HCT116 (cell line): ENCODE measurements around the gene FUT6. TPM values are rescaled to one million over a fixed set of nuclear protein-coding genes. Genes with fewer than 3 reads are reported as not detected.

Experiments
- ATAC-seq: fragments of 200-7000 bp; cut with Tn5 transposase; 2 replicates; pipeline ENCODE4 v1.9.1; 2020; ENCODE audit warnings: mild to moderate bottlenecking, moderate library complexity
- BruUV-seq: library from RNA; stranded (reverse); fragments of 400-500 nt; replicated peaks from 2 replicates; lab custom pipeline; 2021; lab: Mats Ljungman, UMichigan
- CTCF ChIA-PET: fragments of 300-600 bp; sonication (Branson Sonifier 250); formaldehyde crosslinking; loops from one replicate; lab custom pipeline; 2021; ENCODE audit warnings: antibody characterized with exemption; lab: Charles Lee
- POLR2A ChIA-PET: fragments of 300-600, 350-600 bp; sonication (Branson Sonifier 250); formaldehyde crosslinking; loops from one replicate; lab custom pipeline; 2021; ENCODE audit warnings: antibody characterized with exemption; lab: Charles Lee
- RAD21 ChIA-PET, 2 experiments: fragments of 300-600 bp; sonication (Branson Sonifier 250); formaldehyde crosslinking; loops; one replicate each; lab custom pipeline; 2023; ENCODE audit warnings: low total read pairs in 2 of 2; ENCODE audit not compliant: uncharacterized antibody in 2 of 2, unreplicated experiment in 2 of 2, low non-redundant PET in 1 of 2; lab: Charles Lee
- DNase-seq: peaks from one replicate; pipeline ENCODE4 v3.0.0-alpha.2; 2010; ENCODE audit warnings: low read depth, low spot score
- H2AFZ ChIP-seq: fragments of 200-600 bp; shearing (Covaris generic), sonication (generic); 2 replicates; pipeline ENCODE4 v1.6.1; 2017; ENCODE audit warnings: low read depth, mixed run types, mixed read lengths, antibody characterized with exemption, low read length; ENCODE audit not compliant: poor library complexity, severe bottlenecking
- H3K27ac ChIP-seq: 2 replicates; pipeline ENCODE4 v1.5.1; 2012; ENCODE audit warnings: low read depth, low read length
- H3K27me3 ChIP-seq: fragments of 200-600 bp; sonication (generic); 2 replicates; pipeline ENCODE4 v1.6.1; 2016; ENCODE audit warnings: mixed run types, low read length, mixed read lengths; ENCODE audit not compliant: insufficient read depth
- H3K36me3 ChIP-seq, 2 experiments: fragments of 200-500 bp in 1 of 2; fragments of 200-600 bp in 1 of 2; sonication (Bioruptor generic) in 1 of 2; sonication (generic) in 1 of 2; 2 replicates each; pipeline versions ENCODE4 v1.5.1 to v1.6.1; 2014 to 2016; ENCODE audit warnings: low read length in 2 of 2, inconsistent platforms in 1 of 2, mixed read lengths in 1 of 2, mixed run types in 1 of 2; ENCODE audit not compliant: insufficient read depth in 2 of 2, control insufficient read depth in 1 of 2
- H3K4me1 ChIP-seq, 2 experiments: fragments of 200-600 bp in 1 of 2; sonication (generic) in 1 of 2; 2 replicates each; pipeline versions ENCODE4 v1.5.1 to v1.6.1; 2012 to 2017; ENCODE audit warnings: low read length in 2 of 2, inconsistent platforms in 1 of 2, mild to moderate bottlenecking in 1 of 2, mixed read lengths in 1 of 2, mixed run types in 1 of 2, moderate library complexity in 1 of 2; ENCODE audit not compliant: insufficient read depth in 2 of 2, control insufficient read depth in 1 of 2
- H3K4me2 ChIP-seq: fragments of 200-600 bp; sonication (generic); 2 replicates; pipeline ENCODE4 v1.6.1; 2017; ENCODE audit warnings: mixed run types, low read length, mixed read lengths
- H3K4me3 ChIP-seq, 2 experiments: fragments of 200-600 bp in 1 of 2; sonication (generic) in 1 of 2; replicated peaks in 1 of 2; 2 replicates each; pipeline ENCODE4 v1.5.1; 2011 to 2016; ENCODE audit warnings: low read length in 2 of 2, control low read depth in 1 of 2, low read depth in 1 of 2, mild to moderate bottlenecking in 1 of 2, mixed read lengths in 1 of 2, mixed run types in 1 of 2
- H3K79me2 ChIP-seq: fragments of 200-600 bp; sonication (generic); 2 replicates; pipeline ENCODE4 v1.6.1; 2017; ENCODE audit warnings: mild to moderate bottlenecking, mixed run types, low read length, moderate library complexity, mixed read lengths; ENCODE audit not compliant: insufficient read depth
- H3K9ac ChIP-seq: fragments of 200-600 bp; sonication (generic); 2 replicates; pipeline ENCODE4 v1.6.1; 2016; ENCODE audit warnings: low read length, mixed read lengths
- H3K9me2 ChIP-seq: fragments of 200-600 bp; sonication (generic), shearing (Covaris generic); 2 replicates; pipeline ENCODE4 v1.6.1; 2017; ENCODE audit warnings: mixed run types, mild to moderate bottlenecking, moderate library complexity; ENCODE audit not compliant: insufficient read depth
- H3K9me3 ChIP-seq, 2 experiments: fragments of 200-500 bp in 1 of 2; fragments of 200-600 bp in 1 of 2; sonication (Bioruptor generic) in 1 of 2; sonication (generic) in 1 of 2; 2 replicates each; pipeline ENCODE4 v1.6.1; 2014 to 2017; ENCODE audit warnings: low read length in 2 of 2, mixed read lengths in 2 of 2, inconsistent platforms in 1 of 2, low read depth in 1 of 2, mild to moderate bottlenecking in 1 of 2, mixed run types in 1 of 2, moderate library complexity in 1 of 2; ENCODE audit not compliant: control insufficient read depth in 1 of 2, insufficient read depth in 1 of 2
- H4K20me1 ChIP-seq: fragments of 200-600 bp; sonication (generic), shearing (Covaris generic); 2 replicates; pipeline ENCODE4 v1.6.1; 2017; ENCODE audit warnings: mixed run types, mild to moderate bottlenecking, moderate library complexity; ENCODE audit not compliant: insufficient read depth
- CBX3 ChIP-seq: IDR thresholded peaks from 2 replicates; pipeline ENCODE4 v1.6.1; 2012; ENCODE audit warnings: low read depth
- CEBPB ChIP-seq: IDR thresholded peaks from 2 replicates; pipeline ENCODE4 v1.6.1; 2012; ENCODE audit warnings: low read depth
- CTCF ChIP-seq, 3 experiments: fragments of 200-600 bp in 1 of 3; sonication (generic) in 1 of 3; IDR thresholded peaks in 2 of 3; conservative IDR thresholded peaks in 1 of 3; 2 replicates each; pipeline ENCODE4 v1.5.1; 2012 to 2017; ENCODE audit warnings: low read depth in 2 of 3, low read length in 2 of 3, antibody characterized with exemption in 1 of 3, borderline replicate concordance in 1 of 3, control low read depth in 1 of 3, mild to moderate bottlenecking in 1 of 3, mixed read lengths in 1 of 3, mixed run types in 1 of 3, moderate library complexity in 1 of 3; ENCODE audit not compliant: insufficient read depth in 1 of 3
- EGR1 ChIP-seq: IDR thresholded peaks from 2 replicates; pipeline ENCODE4 v1.6.1; 2012; ENCODE audit warnings: low read depth
- EZH2phosphoT487 ChIP-seq: fragments of 200-600 bp; IDR thresholded peaks from 2 replicates; pipeline ENCODE4 v1.6.1; 2018; ENCODE audit warnings: antibody characterized with exemption, borderline replicate concordance
- FOSL1 ChIP-seq: IDR thresholded peaks from 2 replicates; pipeline ENCODE4 v1.6.1; 2012; ENCODE audit warnings: low read depth
- MAX ChIP-seq: IDR thresholded peaks from 2 replicates; pipeline ENCODE4 v1.6.1; 2012
- POLR2AphosphoS5 ChIP-seq: IDR thresholded peaks from 2 replicates; pipeline ENCODE4 v1.6.1; 2011; ENCODE audit warnings: mild to moderate bottlenecking, low read depth, low read length, moderate library complexity
- SIN3A ChIP-seq: IDR thresholded peaks from 2 replicates; pipeline ENCODE4 v1.6.1; 2012; ENCODE audit warnings: low read depth
- YY1 ChIP-seq: IDR thresholded peaks from 2 replicates; pipeline ENCODE4 v1.6.1; 2011; ENCODE audit warnings: low read length, low read depth, moderate library complexity, mild to moderate bottlenecking; ENCODE audit not compliant: insufficient replicate concordance; ENCODE audit errors: extremely low read depth
- ZBTB33 ChIP-seq: IDR thresholded peaks from 2 replicates; pipeline ENCODE4 v1.6.1; 2011; ENCODE audit warnings: mild to moderate bottlenecking, low read length, moderate library complexity; ENCODE audit not compliant: insufficient replicate concordance; ENCODE audit errors: extremely low read depth
- ZFX ChIP-seq: fragments of 450-650 bp; IDR thresholded peaks from 2 replicates; pipeline ENCODE4 v1.6.1; 2017
- intact Hi-C: fragments of 100-400 bp; cut with micrococcal nuclease; formaldehyde crosslinking; loops from 2 replicates; pipeline ENCODE4 v1.10.0; 2022
- total RNA-seq: library from RNA; stranded (reverse); gene quantifications from one replicate; pipeline ENCODE4 v1.2.1, GENCODE V29; 2021; ENCODE audit not compliant: unreplicated experiment

Gene FUT6
- total RNA-seq, 1 experiment from 2014 or later: not detected

- Histone ChIP-seq H3K79me2 (no peaks in the 10 kb centered on the region), H3K27me3 (no peaks in the 10 kb centered on the region), H2AFZ (no peak overlapping the region), H4K20me1 (no peaks in the 10 kb centered on the region), H3K9me2 (no peaks in the 10 kb centered on the region), H3K4me1 (peaks cover 12 to 22% of the 10 kb centered on the region in 2 experiments), H3K36me3 (no peaks in the 10 kb centered on the region), H3K27ac (no peak overlapping the region), H3K4me2 (no peak overlapping the region), H3K9me3 (no peaks in the 10 kb centered on the region), H3K4me3 (no peak overlapping the region), H3K9ac (no peak overlapping the region)
- TF ChIP-seq SIN3A (no peak), YY1 (no peak)
- ChIA-PET POLR2A (interaction anchor here (0.6 kb wide), 1 partner anchor 43 kb away, joined by 3 read pairs; no protein-coding TSS in a partner anchor), RAD21 (no interaction called here), CTCF (interaction anchor here (1.6 kb wide), 1 partner anchor 67 kb away, joined by 4 read pairs; the partner anchor contains the start of gene NRTN)
- BruUV-seq: no TSS peak
- ATAC-seq (no peak), DNase-seq (no peak)
- intact Hi-C loops: no loop called here
Observed at GRCh38 chr19:5870986-5871394, 31.5 kb upstream of the FUT6 start.

- ChIA-PET CTCF (no interaction called here), POLR2A (no interaction called here), RAD21 (no interaction called here)
- intact Hi-C loops: no loop called here
- Histone ChIP-seq H3K9me2 (no peaks in the 10 kb centered on the region), H3K27me3 (no peaks in the 10 kb centered on the region), H3K79me2 (no peaks in the 10 kb centered on the region), H3K4me3 (no peak overlapping the region), H3K9me3 (no peaks in the 10 kb centered on the region), H3K4me1 (no peaks in the 10 kb centered on the region), H2AFZ (no peak overlapping the region), H3K4me2 (no peak overlapping the region), H4K20me1 (no peaks in the 10 kb centered on the region), H3K9ac (no peak overlapping the region), H3K27ac (no peak overlapping the region), H3K36me3 (no peaks in the 10 kb centered on the region)
- no TSS peak for BruUV-seq
- DNase-seq: no peak
- ATAC-seq: no peak
- TF ChIP-seq CEBPB (no peak), FOSL1 (no peak), EGR1 (no peak), POLR2AphosphoS5 (no peak), SIN3A (no peak), ZBTB33 (no peak), ZFX (no peak), CBX3 (no peak), MAX (no peak), EZH2phosphoT487 (no peak), CTCF (IDR thresholded peaks at IDR 0.05 in 2 of 3, conservative IDR thresholded peaks at IDR 0.05 in 1 of 3; ENCODE audit: borderline replicate concordance in 1 of 3, insufficient read depth in 1 of 3, low read depth in 2 of 3, low read length in 2 of 3) (no peak)
Observed at GRCh38 chr19:5867201-5868136, 28.0 kb upstream of the FUT6 start.
